Stimulated activated CD8-positive, alpha-beta memory T cell treated with anti-CD3 and anti-CD28 coated beads, Interleukin-15, amount 100 ng/mL, for 1 hour (primary cell): ENCODE data around the gene RBM26.
"Not testable (repeated sequence)": the region's sequence is repeated elsewhere in the genome, so short reads cannot be mapped to it uniquely, and the experiment has no call there.

Source experiments
- DNase-seq: peaks from one replicate; pipeline ENCODE4 v3.0.0-alpha.2; 2020; ENCODE audit warnings: low read depth

The RBM26 gene

GRCh38 chr13:79318664-79319063 is 87.4 kb downstream of the RBM26 start:
- DNase-seq: no peak

- no peak for DNase-seq
Measured at GRCh38 chr13:79317856-79318255, 88.2 kb downstream of the RBM26 start.

GRCh38 chr13:79314652-79315051 is 91.4 kb downstream of the RBM26 start:
- DNase-seq: no peak

- DNase-seq: no peak
Measured at GRCh38 chr13:79312340-79312855, 93.7 kb downstream of the RBM26 start.

- DNase-seq: no peak
Measured at GRCh38 chr13:79311386-79311785, 94.7 kb downstream of the RBM26 start.

GRCh38 chr13:79309690-79310089 is 96.4 kb downstream of the RBM26 start:
- no peak for DNase-seq

GRCh38 chr13:79307866-79308298 is 98.2 kb downstream of the RBM26 start:
- DNase-seq: no peak

GRCh38 chr13:79307433-79307861 is 98.6 kb downstream of the RBM26 start:
- DNase-seq: no peak

- DNase-seq: no peak
Measured at GRCh38 chr13:79306650-79307049, 99.4 kb downstream of the RBM26 start.

- no peak for DNase-seq
Measured at GRCh38 chr13:79297128-79297527, 108.9 kb downstream of the RBM26 start.

GRCh38 chr13:79295906-79296706 is 109.9 kb downstream of the RBM26 start:
- DNase-seq: no peak

GRCh38 chr13:79290595-79291244 is 115.3 kb downstream of the RBM26 start:
- DNase-seq: no peak

GRCh38 chr13:79289571-79289970 is 116.5 kb downstream of the RBM26 start:
- no peak for DNase-seq

GRCh38 chr13:79287939-79288795 is 117.9 kb downstream of the RBM26 start:
- no peak for DNase-seq

- no peak for DNase-seq
Measured at GRCh38 chr13:79285159-79285558, 120.9 kb downstream of the RBM26 start.

GRCh38 chr13:79283742-79284141 is 122.3 kb downstream of the RBM26 start:
- DNase-seq: no peak

GRCh38 chr13:79282976-79283375 is 123.1 kb downstream of the RBM26 start:
- DNase-seq: no peak

GRCh38 chr13:79282508-79282907 is 123.5 kb downstream of the RBM26 start:
- no peak for DNase-seq

GRCh38 chr13:79281339-79281747 is 124.7 kb downstream of the RBM26 start:
- no peak for DNase-seq

- DNase-seq: not testable (repeated sequence)
Measured at GRCh38 chr13:79279735-79280134, 126.3 kb downstream of the RBM26 start.

GRCh38 chr13:79273045-79273444 is 133.0 kb downstream of the RBM26 start:
- DNase-seq: no peak

- DNase-seq: no peak
Measured at GRCh38 chr13:79271616-79272015, 134.4 kb downstream of the RBM26 start.
